HG03439 (cell line): ENCODE data around the gene SLC36A4.
"Not testable (repeated sequence)": the region's sequence is repeated elsewhere in the genome, so short reads cannot be mapped to it uniquely, and the experiment has no call there.

Source experiments
- ATAC-seq: cut with Tn5 transposase; IDR thresholded peaks from one replicate; pipeline ENCODE4 v1.9.1; 2021; ENCODE audit warnings: mild to moderate bottlenecking, moderate library complexity; ENCODE audit not compliant: unreplicated experiment

SLC36A4 gene

DNA sequence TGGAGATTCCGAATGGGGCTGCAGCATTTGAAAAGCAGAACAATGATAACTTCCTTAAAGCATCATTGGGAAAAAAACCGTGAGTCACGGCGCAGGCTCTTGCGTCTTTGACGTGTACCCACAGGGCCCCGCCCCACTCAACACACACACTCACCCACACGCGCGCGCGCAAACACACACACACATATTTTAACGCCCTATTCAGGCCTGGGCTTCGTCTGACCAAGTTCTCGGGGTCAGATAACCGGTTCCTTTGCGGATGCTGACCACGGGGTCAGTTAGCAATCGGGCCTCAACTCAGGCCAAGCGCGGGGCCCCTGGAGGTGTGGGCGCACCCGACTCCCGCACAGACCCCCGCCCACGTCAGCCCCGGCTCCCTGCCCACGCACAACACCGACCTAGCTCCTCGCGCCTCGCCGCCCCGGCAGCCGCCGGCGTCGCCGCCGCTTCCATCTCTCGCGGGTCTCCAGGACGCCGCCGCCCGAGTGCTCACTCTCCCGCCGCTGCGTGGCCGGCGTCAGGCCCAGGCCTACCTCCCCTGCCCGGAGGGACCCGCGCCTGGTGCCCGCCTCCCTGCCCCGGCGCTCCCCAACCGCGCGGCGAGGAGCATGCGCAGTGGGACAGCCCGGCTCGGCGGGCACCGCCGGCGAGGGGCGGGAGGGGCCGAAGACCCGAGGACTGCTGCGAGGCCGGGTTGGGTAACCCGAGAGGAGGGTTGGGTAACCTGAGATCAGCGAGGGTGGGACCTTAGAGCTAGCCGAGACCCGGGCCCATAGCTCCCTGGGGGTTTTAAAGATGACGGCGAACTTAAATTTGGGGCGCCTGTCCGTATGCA, at the start of gene SLC36A4:
Gene SLC36A4, minus strand, starts transcription at position 612 of the 835 bp plus-strand sequence. Its CDS starts 159 bp downstream, at position 453.
- ATAC-seq, result peak; percentile 96

- not testable (repeated sequence) for ATAC-seq
Measured at GRCh38 chr11:93246790-93247189, 49.0 kb upstream of the SLC36A4 start.

DNA sequence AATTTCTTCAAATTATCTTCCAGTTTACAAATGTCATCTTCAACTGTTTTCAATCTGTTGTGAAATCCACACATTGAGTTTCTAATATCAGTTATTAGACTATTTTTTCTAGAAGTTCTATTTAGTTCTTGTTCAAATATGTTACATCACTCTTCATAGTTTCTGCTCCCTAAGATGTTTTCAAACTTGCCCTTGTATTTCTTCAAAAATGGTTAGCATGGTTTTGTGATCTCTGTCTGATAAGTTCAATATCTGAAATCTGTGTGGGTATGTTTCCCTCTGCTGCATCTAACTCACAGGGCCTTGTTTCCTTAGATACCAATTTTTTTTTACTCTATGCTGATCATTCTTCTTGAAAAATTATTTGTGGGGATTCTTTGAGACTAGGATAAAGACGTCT, 46.2 kb upstream of the SLC36A4 start:
- no peak for ATAC-seq

GRCh38 chr11:93239966-93240365, 42.2 kb upstream of the SLC36A4 start:
- no peak for ATAC-seq

- ATAC-seq, result no peak
Measured at GRCh38 chr11:93238956-93239355, 41.2 kb upstream of the SLC36A4 start.

DNA sequence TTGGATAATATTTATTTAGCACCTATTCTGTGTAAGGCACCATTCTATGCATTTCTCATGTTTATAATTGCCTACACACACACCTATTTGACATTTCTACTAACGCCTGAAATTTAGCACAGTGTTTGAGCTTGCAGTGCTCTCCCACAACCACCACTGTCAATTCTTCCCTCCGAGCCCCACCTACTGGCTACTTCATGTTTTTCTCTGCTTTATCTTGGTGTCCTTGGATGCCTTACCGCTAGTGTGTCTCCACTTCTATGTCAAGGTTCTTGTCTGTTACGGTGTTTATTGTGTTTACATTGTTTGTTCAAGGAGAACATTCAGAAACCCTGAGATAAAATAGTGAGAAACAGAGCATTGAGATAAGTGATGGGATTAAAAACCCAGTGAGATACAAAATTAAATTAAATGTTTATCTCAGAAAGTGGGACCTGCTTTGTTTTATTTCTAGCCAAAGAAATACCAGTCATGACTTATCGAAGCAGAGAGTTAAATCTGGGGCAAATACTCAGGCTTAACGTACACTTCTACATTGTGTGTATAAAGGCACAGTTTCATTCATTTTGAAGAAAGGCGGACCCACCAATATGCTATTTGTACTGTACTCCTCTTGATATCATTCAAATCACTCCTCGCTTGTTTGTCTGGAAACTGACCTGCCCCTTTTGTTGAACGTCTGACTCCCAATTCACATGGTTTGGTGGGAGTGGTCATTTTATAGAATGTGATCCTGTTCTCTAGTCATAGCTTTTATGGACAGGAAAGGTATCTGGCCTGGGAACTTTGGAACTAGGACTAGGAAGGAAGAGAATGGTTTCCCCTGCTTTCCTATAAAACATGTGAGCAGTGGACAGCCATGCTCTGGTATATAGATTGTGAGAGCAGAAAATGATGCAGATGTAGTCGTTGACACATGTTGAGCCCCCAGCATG, 39.2 kb upstream of the SLC36A4 start:
- ATAC-seq, result peak; percentile 47

DNA sequence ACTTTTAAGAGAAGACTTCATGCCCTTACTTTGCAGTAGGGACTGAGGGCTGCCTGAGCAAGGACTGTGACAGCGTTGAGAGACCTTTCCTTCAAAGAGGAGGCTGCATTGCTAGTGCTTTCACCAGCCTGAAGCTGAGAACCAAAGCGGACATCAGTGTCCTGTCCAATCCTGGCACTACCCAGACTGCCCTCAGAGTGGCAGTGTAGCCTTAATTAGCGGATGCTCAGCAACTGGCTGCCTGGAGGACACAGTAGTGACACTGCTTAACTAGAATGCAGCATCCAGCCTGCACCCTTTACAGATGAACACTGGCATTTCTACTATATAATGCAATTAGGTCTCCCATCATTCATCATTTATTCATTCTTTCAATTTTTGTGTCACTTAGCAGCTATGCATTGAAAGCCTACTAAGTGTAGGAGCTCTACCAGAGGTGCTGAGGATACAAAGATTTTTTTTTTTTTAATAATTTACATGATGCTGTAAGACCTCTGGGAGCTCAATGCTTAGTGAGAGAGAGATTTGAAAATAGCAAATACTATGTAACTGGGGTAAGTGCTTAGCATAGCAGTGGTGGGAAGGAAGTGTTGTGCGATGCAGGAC, 36.9 kb upstream of the SLC36A4 start:
- ATAC-seq, result peak; percentile 98

DNA sequence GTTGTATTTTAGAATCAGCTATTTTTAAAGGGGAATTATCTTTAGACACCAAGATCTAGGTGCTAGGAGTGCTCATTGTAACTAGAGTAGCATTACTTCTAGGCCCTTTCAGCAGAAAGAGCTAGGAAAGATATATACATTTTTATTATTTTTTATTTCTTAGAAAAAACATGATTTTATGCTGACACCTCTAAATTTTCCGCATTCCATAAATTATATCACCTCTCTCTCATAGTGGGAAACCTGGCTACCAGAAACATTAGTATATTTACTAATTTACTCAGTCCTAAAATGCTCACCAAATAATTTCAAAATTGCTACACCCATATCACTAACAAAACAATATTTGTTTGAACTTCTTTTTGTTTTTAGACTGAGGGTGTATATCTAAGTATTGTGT, 32.1 kb upstream of the SLC36A4 start:
- no peak for ATAC-seq

DNA sequence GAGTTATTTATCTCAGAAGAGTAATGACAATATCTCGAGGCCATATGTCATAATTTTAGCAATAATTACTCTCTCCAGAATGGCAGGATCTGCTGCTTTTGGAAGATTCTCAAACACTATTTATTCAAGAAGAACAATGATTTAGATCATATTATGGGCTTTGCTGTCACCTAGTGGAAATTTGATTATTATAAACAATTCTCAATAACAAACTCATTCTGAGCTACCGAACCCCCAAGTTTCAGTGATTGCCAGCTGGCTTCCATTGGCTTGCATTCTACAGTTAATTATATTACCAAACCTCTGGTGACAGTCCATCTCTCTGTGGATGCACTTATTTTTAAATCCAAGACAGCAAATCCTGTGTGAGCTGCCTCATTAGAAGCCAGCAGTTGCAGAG, 27.9 kb upstream of the SLC36A4 start:
- no peak for ATAC-seq

DNA sequence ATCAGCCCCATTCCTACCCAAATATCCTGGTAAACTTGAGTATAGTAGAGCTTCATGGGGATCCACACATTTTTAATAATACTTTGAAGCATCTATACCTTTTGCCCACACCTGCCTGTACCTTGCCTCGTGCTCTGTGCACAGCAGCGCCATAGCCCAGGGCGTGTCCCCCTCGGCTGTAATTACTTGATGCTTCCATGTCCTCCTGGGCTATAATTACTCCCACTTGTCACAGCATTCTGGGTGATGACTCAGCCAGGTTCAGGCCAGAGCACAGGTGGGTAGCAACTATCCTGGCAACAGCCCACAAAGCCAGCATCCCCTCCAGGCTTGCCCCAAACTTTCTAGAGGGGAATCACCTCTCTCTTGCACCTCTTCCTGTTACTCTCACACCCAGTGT, 23.7 kb upstream of the SLC36A4 start:
- no peak for ATAC-seq

- ATAC-seq, result no peak
Measured at GRCh38 chr11:93220078-93220477, 22.3 kb upstream of the SLC36A4 start.

GRCh38 chr11:93219440-93219839, 21.6 kb upstream of the SLC36A4 start:
- no peak for ATAC-seq

DNA sequence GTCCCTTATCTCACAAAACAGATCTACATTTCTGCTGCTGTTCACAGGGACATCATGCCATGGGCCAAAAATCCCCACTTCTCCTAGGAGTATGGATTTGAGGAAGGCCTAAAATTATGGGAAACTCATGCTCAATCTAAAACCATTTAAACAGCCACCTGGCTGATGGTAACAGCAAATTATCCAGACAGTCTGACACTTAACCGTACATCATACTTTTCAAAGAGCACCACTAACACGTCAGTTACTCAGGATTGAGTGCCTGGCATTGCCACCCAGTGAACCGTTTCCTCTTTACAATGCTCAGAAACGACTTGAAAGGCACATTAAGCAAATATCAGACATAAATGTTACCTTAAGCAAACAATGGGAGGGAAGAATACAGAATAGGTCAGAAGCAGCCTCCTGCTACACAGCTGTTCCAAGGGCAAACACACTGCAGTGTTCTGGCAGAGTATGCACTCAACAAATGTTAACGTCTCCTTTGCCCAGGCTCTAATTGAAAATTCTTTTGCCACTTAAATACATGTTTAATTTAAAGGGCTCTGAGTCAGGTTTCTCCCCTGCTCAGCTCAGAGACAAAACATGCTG, 18.8 kb upstream of the SLC36A4 start:
- ATAC-seq, result no peak

DNA sequence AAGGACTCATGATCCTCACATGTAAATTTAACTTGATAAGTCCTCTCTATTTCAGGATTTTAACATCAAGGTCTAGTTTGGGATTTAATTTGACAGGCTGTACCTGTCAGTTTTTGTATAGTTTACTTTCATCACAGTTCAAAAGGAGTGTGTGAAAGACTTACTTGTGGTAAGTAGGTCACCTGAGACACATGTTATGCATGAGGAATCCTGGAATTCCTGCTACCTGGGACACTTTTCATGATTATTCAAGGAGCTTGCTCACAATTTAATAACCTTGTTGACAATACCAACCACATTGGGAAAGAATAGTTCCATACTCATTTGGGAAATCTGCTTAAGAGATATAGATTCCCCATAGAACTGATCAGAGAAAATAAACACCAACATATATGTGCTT, 15.8 kb upstream of the SLC36A4 start:
- no peak for ATAC-seq

- no peak for ATAC-seq
Measured at GRCh38 chr11:93212094-93212493, 14.3 kb upstream of the SLC36A4 start.

GRCh38 chr11:93209466-93209865, 11.7 kb upstream of the SLC36A4 start:
- ATAC-seq, result no peak

GRCh38 chr11:93208663-93209270, 11.0 kb upstream of the SLC36A4 start:
- ATAC-seq, result no peak

DNA sequence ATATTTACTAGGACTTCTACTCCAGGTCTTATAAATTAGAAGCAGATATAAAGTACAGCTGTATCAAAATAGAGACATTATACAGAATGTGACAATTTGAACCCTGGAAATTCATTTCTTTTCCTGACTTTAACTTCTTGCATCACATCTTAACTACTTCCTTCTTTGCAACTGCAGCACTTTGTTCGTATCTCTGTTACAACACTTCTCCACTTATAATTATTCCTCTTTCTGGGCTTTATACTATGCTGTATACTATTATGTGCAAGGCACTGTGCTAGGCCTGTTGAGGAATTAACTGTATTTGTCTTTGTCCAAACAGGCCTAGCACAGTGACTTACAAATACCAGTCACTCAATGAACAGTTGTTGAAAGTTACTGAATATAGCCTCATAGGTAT, 1.8 kb upstream of the SLC36A4 start:
- no peak for ATAC-seq

- ATAC-seq, result no peak
Measured at GRCh38 chr11:93198215-93198845, 539 bp upstream of the SLC36A4 start.

DNA sequence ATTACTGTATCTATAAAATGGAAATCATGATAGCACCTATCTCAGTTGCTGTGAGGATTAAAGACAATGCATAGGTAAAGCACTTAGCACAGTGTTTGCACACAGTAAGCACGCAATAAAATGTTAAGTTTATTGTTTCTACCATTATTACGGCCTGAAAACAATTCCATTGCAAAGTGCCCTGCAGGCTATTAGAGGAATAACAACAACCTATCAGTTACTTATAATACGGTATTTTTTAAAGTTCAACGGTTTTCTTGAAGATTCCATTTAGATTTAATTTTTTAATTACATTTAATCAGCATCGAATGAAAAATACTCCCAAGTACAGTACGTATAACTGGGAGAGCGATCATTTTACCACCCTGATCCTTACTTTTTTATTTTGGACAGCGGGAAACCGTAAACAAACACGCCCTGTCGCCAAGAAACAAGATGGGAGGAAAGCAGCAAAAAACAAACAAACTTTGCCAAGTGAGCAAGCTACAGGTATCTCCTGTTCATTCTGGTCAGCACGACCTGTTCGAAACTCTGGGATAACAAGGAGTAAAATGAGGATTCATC, 893 bp downstream of the SLC36A4 start:
- ATAC-seq, result peak; percentile 2
